ENCODE data around the gene OR8B8.

Gene OR8B8

GRCh38 chr11:124394408-124394807 lies 51.1 kb downstream of the OR8B8 start:
- no peak overlapping the region for H3K4me3 ChIP-seq (ENCODE audit: insufficient read length, low read depth)
- H3K27me3 ChIP-seq (ENCODE audit: insufficient read depth, insufficient read length), result no peaks in the 10 kb centered on the region
- DNase-seq (ENCODE audit: low read depth, low spot score), result no peak
- H3K4me1 ChIP-seq (ENCODE audit: insufficient read depth, insufficient read length), result no peaks in the 10 kb centered on the region
- no peak overlapping the region for H3K9ac ChIP-seq (ENCODE audit: insufficient read length, low read depth)
- H3K9me3 ChIP-seq (ENCODE audit: insufficient read depth, low read length), result no peaks in the 10 kb centered on the region
- H3K36me3 ChIP-seq (ENCODE audit: insufficient read depth, insufficient read length, low read length), result no peaks in the 10 kb centered on the region
- TF ChIP-seq SUZ12 (IDR thresholded peaks at IDR 0.05; ENCODE audit: extremely low read depth, insufficient read depth, insufficient read length) (no peak), YY1 (IDR thresholded peaks at IDR 0.05; ENCODE audit: insufficient read depth, insufficient read length) (no peak), ZNF274 (IDR thresholded peaks at IDR 0.05; ENCODE audit: low read depth, low read length) (no peak)

Data from NT2/D1 (cell line).